Measurements from ENCODE around the gene PHKG2.

DNA sequence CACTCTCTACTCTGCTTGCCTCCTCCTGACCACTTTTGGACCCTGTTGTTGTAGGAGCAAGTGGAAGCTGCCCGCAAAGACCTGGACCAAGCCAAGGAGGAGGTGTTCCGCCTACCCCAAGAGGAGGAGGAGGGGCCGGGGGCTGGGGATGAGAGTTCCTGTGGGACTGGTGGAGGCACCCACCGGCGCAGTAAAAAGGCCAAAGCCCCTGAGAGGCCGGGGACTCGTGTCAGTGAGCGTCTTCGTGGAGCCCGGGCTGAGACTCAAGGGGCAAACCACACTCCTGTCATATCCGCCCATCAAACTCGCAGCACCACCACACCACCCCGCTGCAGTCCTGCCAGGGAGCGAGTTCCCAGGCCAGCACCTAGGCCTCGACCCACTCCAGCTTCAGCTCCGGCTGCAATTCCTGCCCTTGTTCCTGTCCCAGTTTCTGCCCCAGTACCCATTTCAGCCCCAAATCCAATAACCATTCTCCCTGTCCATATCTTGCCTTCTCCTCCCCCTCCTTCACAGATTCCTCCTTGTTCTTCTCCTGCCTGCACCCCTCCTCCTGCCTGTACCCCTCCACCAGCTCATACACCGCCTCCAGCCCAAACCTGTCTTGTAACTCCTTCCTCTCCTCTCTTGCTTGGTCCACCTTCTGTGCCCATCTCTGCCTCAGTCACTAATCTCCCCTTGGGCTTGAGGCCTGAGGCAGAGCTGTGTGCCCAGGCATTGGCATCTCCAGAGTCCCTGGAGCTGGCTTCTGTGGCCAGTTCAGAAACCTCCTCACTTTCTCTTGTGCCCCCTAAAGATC, 11.0 kb upstream of the PHKG2 start:
- TF ChIP-seq, protein P1, sequence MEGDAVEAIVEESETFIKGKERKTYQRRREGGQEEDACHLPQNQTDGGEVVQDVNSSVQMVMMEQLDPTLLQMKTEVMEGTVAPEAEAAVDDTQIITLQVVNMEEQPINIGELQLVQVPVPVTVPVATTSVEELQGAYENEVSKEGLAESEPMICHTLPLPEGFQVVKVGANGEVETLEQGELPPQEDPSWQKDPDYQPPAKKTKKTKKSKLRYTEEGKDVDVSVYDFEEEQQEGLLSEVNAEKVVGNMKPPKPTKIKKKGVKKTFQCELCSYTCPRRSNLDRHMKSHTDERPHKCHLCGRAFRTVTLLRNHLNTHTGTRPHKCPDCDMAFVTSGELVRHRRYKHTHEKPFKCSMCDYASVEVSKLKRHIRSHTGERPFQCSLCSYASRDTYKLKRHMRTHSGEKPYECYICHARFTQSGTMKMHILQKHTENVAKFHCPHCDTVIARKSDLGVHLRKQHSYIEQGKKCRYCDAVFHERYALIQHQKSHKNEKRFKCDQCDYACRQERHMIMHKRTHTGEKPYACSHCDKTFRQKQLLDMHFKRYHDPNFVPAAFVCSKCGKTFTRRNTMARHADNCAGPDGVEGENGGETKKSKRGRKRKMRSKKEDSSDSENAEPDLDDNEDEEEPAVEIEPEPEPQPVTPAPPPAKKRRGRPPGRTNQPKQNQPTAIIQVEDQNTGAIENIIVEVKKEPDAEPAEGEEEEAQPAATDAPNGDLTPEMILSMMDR (IDR thresholded peaks at IDR 0.05; ENCODE audit: insufficient read depth, low read length, poor library complexity, severe bottlenecking) = no peak
- no peak for TF ChIP-seq EZH2phosphoT487 (conservative IDR thresholded peaks at IDR 0.05; ENCODE audit: low read length)

All from SU-DHL-6 (cell line).